AG09319 (cell line): ENCODE measurements around the gene RPL29.
"Not testable (repeated sequence)": the region's sequence is repeated elsewhere in the genome, so short reads cannot be mapped to it uniquely, and the experiment has no call there.

Source experiments
- DNase-seq: peaks from one replicate; pipeline ENCODE4 v3.0.0-alpha.2; 2010; ENCODE audit warnings: low read depth; ENCODE audit errors: extremely low read depth
- CTCF ChIP-seq: IDR thresholded peaks from 2 replicates; pipeline ENCODE4 v1.5.1; 2011; ENCODE audit warnings: low read depth, mild to moderate bottlenecking, inconsistent platforms, low read length, moderate library complexity

Gene RPL29

GRCh38 chr3:51995346-51996163 lies at the start of gene RPL29:
Gene RPL29, minus strand, starts transcription at chr3:51995895. Its CDS starts 434 bp downstream, at chr3:51995461.
- DNase-seq = peak; percentile 88
- TF ChIP-seq CTCF = peak; percentile 4; the same call in 1 of the 2 replicates

- DNase-seq = no peak
- TF ChIP-seq CTCF = no peak
Observed at GRCh38 chr3:52044869-52045619, 49.3 kb upstream of the RPL29 start.

GRCh38 chr3:52043750-52044149 lies 48.1 kb upstream of the RPL29 start:
- no peak for TF ChIP-seq CTCF
- no peak for DNase-seq

GRCh38 chr3:52043039-52043438 lies 47.3 kb upstream of the RPL29 start:
- not testable (repeated sequence) for DNase-seq

GRCh38 chr3:52041118-52041731 lies 45.5 kb upstream of the RPL29 start:
- TF ChIP-seq CTCF = peak; percentile 13; the same call in 1 of the 2 replicates
- DNase-seq = no peak

GRCh38 chr3:52040600-52040999 lies 44.9 kb upstream of the RPL29 start:
- no peak for TF ChIP-seq CTCF
- DNase-seq = no peak

- DNase-seq = no peak
Observed at GRCh38 chr3:52039846-52040245, 44.2 kb upstream of the RPL29 start.

More at GRCh38 chr3:52039846-52040245, 44.2 kb upstream of the RPL29 start:
- TF ChIP-seq CTCF = no peak
